ENCODE results near the gene SLC7A5.
"Not testable (repeated sequence)": the region's sequence is repeated elsewhere in the genome, so short reads cannot be mapped to it uniquely, and the experiment has no call there.

The SLC7A5 gene

GRCh38 chr16:87900489-87900888 lies 31.2 kb upstream of the SLC7A5 start:
- H3K9ac ChIP-seq (ENCODE audit: low read depth, low read length); H3K27ac ChIP-seq (ENCODE audit: low read depth, low read length); H3K9me3 ChIP-seq (ENCODE audit: insufficient read depth, low read depth, low read length); H3K27me3 ChIP-seq (ENCODE audit: insufficient read depth, low read length); H3K36me3 ChIP-seq (ENCODE audit: insufficient read depth, low read length); H3K4me1 ChIP-seq (ENCODE audit: insufficient read depth, low read length); H3K4me3 ChIP-seq (ENCODE audit: low read length): not testable (repeated sequence)
- 90% methylated on average over 12 of the region's 12 CpGs for WGBS

GRCh38 chr16:87897521-87898505 lies 28.5 kb upstream of the SLC7A5 start:
- no peaks in the 10 kb centered on the region for H3K36me3 ChIP-seq (ENCODE audit: insufficient read depth, low read length)
- H3K9ac ChIP-seq (ENCODE audit: low read depth, low read length) = no peak overlapping the region
- WGBS = 92% methylated on average over 20 of the region's 20 CpGs
- no peak overlapping the region for H3K27ac ChIP-seq (ENCODE audit: low read depth, low read length)
- H3K9me3 ChIP-seq (ENCODE audit: insufficient read depth, low read depth, low read length) = no peaks in the 10 kb centered on the region
- no peaks in the 10 kb centered on the region for H3K27me3 ChIP-seq (ENCODE audit: insufficient read depth, low read length)
- no peak overlapping the region for H3K4me3 ChIP-seq (ENCODE audit: low read length)
- no peaks in the 10 kb centered on the region for H3K4me1 ChIP-seq (ENCODE audit: insufficient read depth, low read length)

GRCh38 chr16:87896924-87897520 lies 27.7 kb upstream of the SLC7A5 start:
- H3K9ac ChIP-seq (ENCODE audit: low read depth, low read length); H3K36me3 ChIP-seq (ENCODE audit: insufficient read depth, low read length); H3K27me3 ChIP-seq (ENCODE audit: insufficient read depth, low read length); H3K27ac ChIP-seq (ENCODE audit: low read depth, low read length); H3K4me3 ChIP-seq (ENCODE audit: low read length); H3K4me1 ChIP-seq (ENCODE audit: insufficient read depth, low read length); H3K9me3 ChIP-seq (ENCODE audit: insufficient read depth, low read depth, low read length): not testable (repeated sequence)
- 90% methylated on average over 16 of the region's 16 CpGs for WGBS

- H3K27me3 ChIP-seq (ENCODE audit: insufficient read depth, low read length); H3K9me3 ChIP-seq (ENCODE audit: insufficient read depth, low read depth, low read length); H3K4me3 ChIP-seq (ENCODE audit: low read length); H3K9ac ChIP-seq (ENCODE audit: low read depth, low read length); H3K27ac ChIP-seq (ENCODE audit: low read depth, low read length); H3K36me3 ChIP-seq (ENCODE audit: insufficient read depth, low read length); H3K4me1 ChIP-seq (ENCODE audit: insufficient read depth, low read length): not testable (repeated sequence)
- WGBS = 93% methylated on average over 16 of the region's 17 CpGs
These were observed 27.0 kb upstream of the SLC7A5 start for GRCh38 chr16:87896176-87896890.

- Histone ChIP-seq H3K36me3 (ENCODE audit: insufficient read depth, low read length) (no peaks in the 10 kb centered on the region), H3K9me3 (ENCODE audit: insufficient read depth, low read depth, low read length) (no peaks in the 10 kb centered on the region), H3K4me3 (ENCODE audit: low read length) (no peak overlapping the region), H3K9ac (ENCODE audit: low read depth, low read length) (no peak overlapping the region), H3K27ac (ENCODE audit: low read depth, low read length) (no peak overlapping the region), H3K4me1 (ENCODE audit: insufficient read depth, low read length) (no peaks in the 10 kb centered on the region), H3K27me3 (ENCODE audit: insufficient read depth, low read length) (no peaks in the 10 kb centered on the region)
- WGBS = 93% methylated on average over 10 of the region's 10 CpGs
These were observed 26.4 kb upstream of the SLC7A5 start for GRCh38 chr16:87895641-87896141.

- 93% methylated on average over 4 of the region's 4 CpGs for WGBS
- H3K36me3 ChIP-seq (ENCODE audit: insufficient read depth, low read length); H3K9ac ChIP-seq (ENCODE audit: low read depth, low read length); H3K9me3 ChIP-seq (ENCODE audit: insufficient read depth, low read depth, low read length); H3K4me3 ChIP-seq (ENCODE audit: low read length); H3K27me3 ChIP-seq (ENCODE audit: insufficient read depth, low read length); H3K27ac ChIP-seq (ENCODE audit: low read depth, low read length); H3K4me1 ChIP-seq (ENCODE audit: insufficient read depth, low read length): not testable (repeated sequence)
These were observed 24.7 kb upstream of the SLC7A5 start for GRCh38 chr16:87894005-87894404.

- Histone ChIP-seq H3K27me3 (ENCODE audit: insufficient read depth, low read length) (no peaks in the 10 kb centered on the region), H3K27ac (ENCODE audit: low read depth, low read length) (no peak overlapping the region), H3K4me3 (ENCODE audit: low read length) (no peak overlapping the region), H3K9ac (ENCODE audit: low read depth, low read length) (no peak overlapping the region), H3K4me1 (ENCODE audit: insufficient read depth, low read length) (no peaks in the 10 kb centered on the region), H3K9me3 (ENCODE audit: insufficient read depth, low read depth, low read length) (no peaks in the 10 kb centered on the region), H3K36me3 (ENCODE audit: insufficient read depth, low read length) (no peaks in the 10 kb centered on the region)
- 93% methylated on average over 21 of the region's 21 CpGs for WGBS
These were observed 22.5 kb upstream of the SLC7A5 start for GRCh38 chr16:87891764-87892163.

- not testable (repeated sequence) for H3K9ac ChIP-seq (ENCODE audit: low read depth, low read length); H3K27ac ChIP-seq (ENCODE audit: low read depth, low read length); H3K4me1 ChIP-seq (ENCODE audit: insufficient read depth, low read length); H3K27me3 ChIP-seq (ENCODE audit: insufficient read depth, low read length); H3K36me3 ChIP-seq (ENCODE audit: insufficient read depth, low read length); H3K4me3 ChIP-seq (ENCODE audit: low read length); H3K9me3 ChIP-seq (ENCODE audit: insufficient read depth, low read depth, low read length)
- 94% methylated on average over 10 of the region's 10 CpGs for WGBS
These were observed 20.5 kb upstream of the SLC7A5 start for GRCh38 chr16:87889762-87890161.

GRCh38 chr16:87888346-87888745 lies 19.0 kb upstream of the SLC7A5 start:
- H3K4me1 ChIP-seq (ENCODE audit: insufficient read depth, low read length); H3K9me3 ChIP-seq (ENCODE audit: insufficient read depth, low read depth, low read length); H3K9ac ChIP-seq (ENCODE audit: low read depth, low read length); H3K27me3 ChIP-seq (ENCODE audit: insufficient read depth, low read length); H3K27ac ChIP-seq (ENCODE audit: low read depth, low read length); H3K36me3 ChIP-seq (ENCODE audit: insufficient read depth, low read length); H3K4me3 ChIP-seq (ENCODE audit: low read length): not testable (repeated sequence)
- WGBS = 89% methylated on average over 7 of the region's 7 CpGs

GRCh38 chr16:87887931-87888330 lies 18.6 kb upstream of the SLC7A5 start:
- H3K4me3 ChIP-seq (ENCODE audit: low read length); H3K27me3 ChIP-seq (ENCODE audit: insufficient read depth, low read length); H3K9ac ChIP-seq (ENCODE audit: low read depth, low read length); H3K36me3 ChIP-seq (ENCODE audit: insufficient read depth, low read length); H3K4me1 ChIP-seq (ENCODE audit: insufficient read depth, low read length); H3K27ac ChIP-seq (ENCODE audit: low read depth, low read length); H3K9me3 ChIP-seq (ENCODE audit: insufficient read depth, low read depth, low read length): not testable (repeated sequence)
- 86% methylated on average over 8 of the region's 8 CpGs for WGBS

- H3K27me3 ChIP-seq (ENCODE audit: insufficient read depth, low read length); H3K4me1 ChIP-seq (ENCODE audit: insufficient read depth, low read length); H3K4me3 ChIP-seq (ENCODE audit: low read length); H3K9ac ChIP-seq (ENCODE audit: low read depth, low read length); H3K27ac ChIP-seq (ENCODE audit: low read depth, low read length); H3K9me3 ChIP-seq (ENCODE audit: insufficient read depth, low read depth, low read length); H3K36me3 ChIP-seq (ENCODE audit: insufficient read depth, low read length): not testable (repeated sequence)
- 85% methylated on average over 8 of the region's 8 CpGs for WGBS
These were observed 16.2 kb upstream of the SLC7A5 start for GRCh38 chr16:87885371-87885967.
